CD1c-positive myeloid dendritic cell (primary cell): ENCODE results near the gene VPS52.
"Not testable (repeated sequence)": the region's sequence is repeated elsewhere in the genome, so short reads cannot be mapped to it uniquely, and the experiment has no call there.

Source experiments
- DNase-seq: peaks from one replicate; pipeline ENCODE4 v3.0.0-alpha.2; 2016; ENCODE audit errors: extremely low spot score

Gene VPS52

GRCh38 chr6:33249732-33250630 is 21.7 kb downstream of the VPS52 start:
- no peak for DNase-seq

DNA sequence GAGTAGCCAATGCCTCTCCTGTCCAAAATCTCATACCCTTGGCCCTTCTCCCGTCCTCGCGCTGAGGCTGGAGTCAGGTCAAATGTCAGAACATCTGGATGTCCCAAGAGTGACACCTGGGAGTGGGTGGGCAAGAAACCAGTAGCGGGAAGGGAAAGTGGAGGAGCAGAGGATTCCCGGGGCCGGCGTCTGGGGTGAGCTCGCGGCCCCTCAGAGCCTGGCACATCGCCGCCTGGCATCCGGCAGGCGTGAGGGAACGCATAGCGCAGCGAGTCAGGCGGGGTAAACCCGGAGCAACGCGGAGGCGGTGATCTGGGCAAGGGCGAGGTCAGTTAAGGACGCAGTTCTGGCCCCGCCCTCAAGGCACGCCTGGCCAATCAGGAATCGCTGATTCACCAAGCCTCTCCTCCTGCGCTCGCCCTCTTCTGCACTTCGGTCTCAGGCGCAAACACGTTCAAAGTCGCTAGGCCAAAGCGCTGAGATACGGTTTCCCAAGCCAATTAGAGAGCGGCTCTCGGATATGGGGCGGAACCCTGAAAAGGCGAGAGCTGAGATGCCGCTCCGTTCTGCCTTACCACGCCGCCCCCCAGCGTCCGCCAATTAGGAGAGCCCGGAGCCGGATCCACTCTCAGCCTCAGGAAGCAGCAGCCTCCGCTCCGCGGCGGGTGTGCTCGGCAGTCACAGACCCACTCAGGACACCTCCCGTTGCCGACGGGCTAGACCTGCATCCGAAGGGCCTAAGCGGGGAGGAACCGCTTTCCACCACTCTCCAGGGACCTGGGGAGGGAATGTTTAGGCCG is 22.5 kb downstream of the VPS52 start:
- peak; percentile 99 for DNase-seq

DNA sequence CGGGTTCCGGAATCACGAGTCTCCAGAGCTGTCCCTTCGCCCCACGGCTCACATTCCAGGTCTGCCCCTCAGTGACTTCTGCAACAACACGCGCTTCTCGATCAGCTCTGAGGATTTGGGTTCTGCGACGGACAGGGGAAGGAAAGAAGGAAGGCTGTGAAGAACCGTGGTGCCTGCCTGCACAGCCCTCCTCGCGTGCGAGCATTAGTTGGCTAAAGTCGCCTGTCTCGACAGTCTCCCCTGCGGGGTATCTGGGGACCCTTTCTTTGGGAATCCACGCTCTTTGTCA is 23.1 kb downstream of the VPS52 start:
- DNase-seq: no peak

DNA sequence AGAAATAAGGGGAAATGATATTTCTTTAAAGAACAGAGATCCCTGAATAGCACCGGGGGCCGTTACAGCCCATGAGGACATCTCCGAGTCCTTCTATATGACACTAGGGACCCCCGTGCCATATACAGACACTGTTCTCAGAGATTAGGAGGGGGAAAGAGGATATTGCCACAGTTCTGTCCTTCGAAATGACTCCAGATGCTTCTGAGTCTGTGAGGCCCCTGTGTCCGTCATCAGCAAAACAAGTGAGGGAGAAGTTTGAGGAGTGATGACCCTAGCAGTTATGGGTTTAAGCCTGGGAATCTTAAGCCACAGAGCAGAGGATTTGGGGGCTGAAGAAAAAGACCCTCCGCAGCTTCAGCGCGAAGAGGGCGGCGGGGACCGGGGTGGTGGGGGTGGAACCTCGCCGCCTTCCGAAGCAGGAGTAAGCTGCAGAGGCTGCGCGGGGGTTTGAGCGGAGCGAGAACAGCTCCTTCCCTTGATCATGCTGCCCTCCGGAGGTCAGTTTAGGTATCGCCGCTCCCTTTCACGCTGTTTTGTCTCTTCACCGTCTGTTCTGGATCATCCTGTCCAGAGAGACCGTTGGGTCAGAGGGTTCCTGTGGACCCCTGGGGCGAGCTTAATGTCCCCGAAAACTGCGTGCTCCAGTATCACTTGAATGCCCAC is 23.6 kb downstream of the VPS52 start:
- peak; percentile 91 for DNase-seq

GRCh38 chr6:33243476-33243875 is 28.2 kb downstream of the VPS52 start:
- DNase-seq: peak; percentile 3

GRCh38 chr6:33241968-33242367 is 29.7 kb downstream of the VPS52 start:
- DNase-seq: no peak

GRCh38 chr6:33237741-33238140 is 33.9 kb downstream of the VPS52 start:
- DNase-seq: no peak

DNA sequence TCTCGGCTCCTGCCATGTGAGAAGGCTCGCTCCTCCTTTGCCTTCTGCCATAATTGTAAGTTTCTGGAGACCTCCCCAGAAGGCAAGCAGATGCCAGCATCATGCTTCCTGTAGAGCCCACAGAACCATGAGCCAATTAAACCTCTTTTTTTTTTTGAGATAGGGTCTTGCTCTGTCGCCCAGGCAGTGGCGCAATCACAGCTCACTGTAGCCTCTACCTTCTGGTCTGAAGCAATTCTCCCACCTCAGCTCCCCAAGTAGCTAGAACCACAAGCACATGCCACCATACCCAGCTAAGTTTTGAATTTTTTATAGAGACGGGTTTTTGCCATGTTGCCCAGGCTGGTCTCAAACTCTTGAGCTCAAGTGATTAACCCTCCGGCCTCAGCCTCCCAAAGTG is 34.8 kb downstream of the VPS52 start:
- no peak for DNase-seq

- DNase-seq: no peak
Measured at GRCh38 chr6:33236328-33236727, 35.3 kb downstream of the VPS52 start.

DNA sequence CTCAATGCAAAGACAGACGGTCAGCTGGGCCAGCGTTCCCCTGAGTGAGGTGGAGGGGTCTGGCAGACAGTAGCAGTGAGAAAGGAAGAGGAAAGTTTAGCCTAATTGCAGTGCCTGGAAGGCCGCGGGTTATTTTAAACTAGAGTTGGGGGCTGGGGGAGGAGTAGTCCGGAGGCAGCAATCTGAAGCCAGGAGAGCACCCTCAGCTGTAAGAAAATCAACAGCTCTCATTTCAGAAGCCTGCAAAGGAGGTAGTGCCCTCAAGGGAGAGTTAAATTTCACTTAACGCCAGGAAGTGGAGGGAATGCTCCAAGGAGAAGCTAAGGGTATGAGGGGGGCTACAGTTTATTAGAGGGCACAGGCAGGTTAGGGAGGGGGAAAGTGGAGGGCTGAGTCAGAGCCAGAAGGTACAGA is 36.4 kb downstream of the VPS52 start:
- DNase-seq: no peak

DNA sequence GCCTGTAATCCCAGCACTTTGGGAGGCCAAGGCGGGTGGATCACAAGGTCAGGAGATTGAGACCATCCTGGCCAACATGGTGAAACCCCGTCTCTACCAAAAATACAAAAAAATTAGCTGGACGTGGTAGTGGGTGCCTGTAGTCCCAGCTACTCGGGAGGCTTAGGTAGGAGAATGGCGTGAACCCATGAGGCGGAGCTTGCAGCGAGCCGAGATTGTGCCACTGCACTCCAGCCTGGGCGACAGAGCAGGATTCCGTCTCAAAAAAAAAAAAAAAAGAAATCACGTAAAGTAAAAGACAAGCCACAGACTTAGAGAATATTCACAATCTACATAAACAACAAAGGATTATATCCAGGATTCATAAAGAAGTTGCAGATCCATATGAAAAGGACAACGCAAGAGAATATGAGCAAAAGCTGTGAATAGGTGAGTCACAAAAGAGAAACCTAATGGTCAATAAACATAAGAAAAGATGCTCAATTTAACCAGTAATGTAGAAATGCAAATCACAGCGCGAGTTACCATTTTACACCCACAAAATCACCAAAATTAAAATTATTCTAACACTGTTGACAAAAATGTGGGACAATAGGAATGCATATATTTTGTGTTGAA is 45.1 kb downstream of the VPS52 start:
- not testable (repeated sequence) for DNase-seq

- DNase-seq: no peak
Measured at GRCh38 chr6:33217681-33218080, 54.0 kb downstream of the VPS52 start.

- DNase-seq: no peak
Measured at GRCh38 chr6:33217246-33217645, 54.4 kb downstream of the VPS52 start.

DNA sequence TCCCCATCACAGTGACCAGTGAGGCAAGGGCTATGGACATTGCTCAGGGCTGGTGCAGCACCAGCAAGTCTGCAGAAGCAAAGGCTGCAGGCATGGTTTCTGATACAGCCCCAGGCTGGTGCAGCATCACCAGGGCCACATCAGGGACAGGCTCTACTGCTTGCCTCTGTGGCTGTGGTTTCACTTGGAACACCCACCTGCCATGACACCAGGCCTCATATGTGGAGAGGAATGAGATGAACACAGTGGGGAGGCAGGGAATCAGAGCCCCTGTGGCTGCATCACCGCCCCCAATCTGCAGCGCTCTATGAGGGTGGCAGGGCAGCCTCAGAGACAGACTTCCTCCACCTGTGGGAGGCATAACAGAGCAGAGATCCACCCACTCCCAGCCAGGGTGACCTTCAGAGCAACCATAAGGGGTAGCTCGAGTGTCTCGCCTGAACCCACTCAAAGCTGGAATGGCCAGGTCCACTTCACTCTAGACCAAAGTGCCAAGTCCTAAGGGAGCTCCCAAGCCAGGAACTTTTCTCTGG is 55.5 kb downstream of the VPS52 start:
- no peak for DNase-seq

GRCh38 chr6:33215271-33216116 is 56.2 kb downstream of the VPS52 start:
- DNase-seq: no peak

DNA sequence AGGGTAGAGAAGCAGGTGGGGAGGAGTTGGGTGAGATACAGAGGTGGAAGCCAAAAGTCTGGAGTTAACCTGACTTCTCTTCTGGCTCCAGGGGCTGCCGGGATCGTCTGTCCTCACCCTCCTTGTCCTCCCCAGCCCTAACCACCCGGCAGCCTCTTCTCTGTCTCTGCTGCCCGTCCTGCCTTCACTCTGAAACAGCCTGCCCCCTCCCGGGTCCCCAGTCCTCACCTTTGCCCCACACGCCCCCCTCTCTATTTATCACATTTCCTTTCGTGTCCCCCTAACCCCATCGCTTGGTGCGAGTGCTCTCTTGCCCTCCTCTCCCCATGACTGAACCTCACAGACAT is 57.7 kb downstream of the VPS52 start:
- no peak for DNase-seq

- DNase-seq: peak; percentile 60
Measured at GRCh38 chr6:33213166-33213988, 58.3 kb downstream of the VPS52 start.

- no peak for DNase-seq
Measured at GRCh38 chr6:33212857-33213165, 58.9 kb downstream of the VPS52 start.

DNA sequence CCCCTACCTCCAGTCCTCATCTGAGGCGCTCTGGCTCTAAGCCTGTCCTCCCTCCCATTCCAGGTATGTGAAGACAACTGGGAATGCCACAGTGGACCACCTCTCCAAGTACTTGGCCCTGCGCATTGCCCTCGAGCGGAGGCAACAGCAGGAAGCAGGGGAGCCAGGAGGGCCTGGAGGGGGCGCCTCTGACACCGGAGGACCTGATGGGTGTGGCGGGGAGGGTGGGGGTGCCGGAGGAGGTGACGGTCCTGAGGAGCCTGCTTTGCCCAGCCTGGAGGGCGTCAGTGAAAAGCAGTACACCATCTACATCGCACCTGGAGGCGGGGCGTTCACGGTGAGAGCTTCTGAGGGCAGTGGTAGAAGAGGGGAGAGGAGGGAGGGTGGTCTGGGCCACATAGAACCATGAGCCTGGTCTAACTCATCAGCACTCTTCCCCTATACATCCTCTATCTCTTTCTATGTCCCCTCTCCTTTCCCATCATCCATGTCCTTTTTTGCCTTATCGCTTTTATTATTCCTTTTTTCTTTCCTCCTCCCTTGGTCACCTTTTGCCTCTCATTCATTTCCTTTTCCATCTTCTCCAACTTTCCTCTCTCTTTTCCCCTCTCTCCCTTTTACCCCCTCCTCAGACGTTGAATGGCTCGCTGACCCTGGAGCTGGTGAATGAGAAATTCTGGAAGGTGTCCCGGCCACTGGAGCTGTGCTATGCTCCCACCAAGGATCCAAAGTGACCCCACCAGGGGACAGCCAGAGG is 59.8 kb downstream of the VPS52 start:
- no peak for DNase-seq

GRCh38 chr6:33211136-33211535 is 60.5 kb downstream of the VPS52 start:
- no peak for DNase-seq
